ENCODE results near the gene SLC26A4.

- TF ChIP-seq IFI16 (CRISPR knock-in tag; IDR thresholded peaks at IDR 0.05): no peak
- no peak for TF ChIP-seq REST (IDR thresholded peaks at IDR 0.05; ENCODE audit: borderline replicate concordance)
- TF ChIP-seq REST (CRISPR knock-in tag; IDR thresholded peaks at IDR 0.05; ENCODE audit: low read depth): no peak
- no peak for TF ChIP-seq ZBTB34 (CRISPR knock-in tag; IDR thresholded peaks at IDR 0.05)
- TF ChIP-seq MXI1 (IDR thresholded peaks at IDR 0.05; ENCODE audit: low read depth, low read length): no peak
- no peak for TF ChIP-seq EZH2 (IDR thresholded peaks at IDR 0.05; ENCODE audit: borderline replicate concordance, low read depth, low read length)
- no peak for TF ChIP-seq CBX2 (IDR thresholded peaks at IDR 0.05; ENCODE audit: insufficient read depth, low read length, poor library complexity, severe bottlenecking)
- no peak for TF ChIP-seq RNF2 (IDR thresholded peaks at IDR 0.05)
- TF ChIP-seq JUND (IDR thresholded peaks at IDR 0.05; ENCODE audit: borderline replicate concordance, low read depth, low read length): no peak
- no peak for TF ChIP-seq JUND (tag; IDR thresholded peaks at IDR 0.05; ENCODE audit: borderline replicate concordance, low read depth, low read length)
- TF ChIP-seq FOS (IDR thresholded peaks at IDR 0.05; ENCODE audit: extremely low read depth, insufficient read length): no peak
- no peak for TF ChIP-seq MTA3 (IDR thresholded peaks at IDR 0.05; ENCODE audit: borderline replicate concordance)
- TF ChIP-seq CHD2 (IDR thresholded peaks at IDR 0.05; ENCODE audit: low read depth, low read length): no peak
- TF ChIP-seq CTCF (IDR thresholded peaks at IDR 0.05 in 2 of 3, conservative IDR thresholded peaks at IDR 0.05 in 1 of 3; ENCODE audit: insufficient read depth in 2 of 3, low read depth in 1 of 3, low read length in 3 of 3): no peak
- no peak for TF ChIP-seq POLR2A (conservative IDR thresholded peaks at IDR 0.05)
Measured at GRCh38 chr7:107660381-107661080, at the start of gene SLC26A4.
